GM12878 (cell line): ENCODE data around the gene TTLL8. TPM values are rescaled to one million over a fixed set of nuclear protein-coding genes. Genes with fewer than 3 reads are reported as not detected.

Experiments
- ATAC-seq: fragments of 200-7000 bp; cut with Tn5 transposase; 3 replicates; pipeline ENCODE4 v1.9.1; 2020; ENCODE audit warnings: mild to moderate bottlenecking, moderate library complexity
- BruUV-seq: library from RNA; stranded (reverse); fragments of 400-500 nt; replicated peaks from 2 replicates; lab custom pipeline; 2021; lab: Mats Ljungman, UMichigan
- CTCF ChIA-PET: fragments of 300-600 bp; sonication (Branson Sonifier 250); formaldehyde crosslinking; extraction: SDS; loops from one replicate; lab custom pipeline; 2021; ENCODE audit warnings: inconsistent platforms; lab: Yijun Ruan, JAX
- POLR2A ChIA-PET: fragments of 350-600 bp; formaldehyde crosslinking; extraction: SDS; loops from one replicate; lab custom pipeline; 2021; ENCODE audit warnings: inconsistent platforms; lab: Charles Lee
- RAD21 ChIA-PET: fragments of 300-600 bp; sonication (Branson Sonifier 250); formaldehyde crosslinking; loops from one replicate; lab custom pipeline; 2023; ENCODE audit warnings: antibody characterized with exemption; ENCODE audit not compliant: unreplicated experiment; lab: Charles Lee
- SMC1A ChIA-PET: fragments of 300-600 bp; sonication (Branson Sonifier 250); formaldehyde crosslinking; loops from one replicate; lab custom pipeline; 2023; ENCODE audit not compliant: unreplicated experiment, uncharacterized antibody; lab: Charles Lee
- DNase-seq: peaks from one replicate; pipeline ENCODE4 v3.0.0-alpha.2; 2011; ENCODE audit warnings: low read depth, low spot score
- FAIRE-seq: peaks from 3 replicates; lab custom pipeline; 2011; peaks lifted over from hg19 to GRCh38; lab: Jason Lieb, UNC
- H2AFZ ChIP-seq: 2 replicates; pipeline ENCODE4 v1.6.0; 2011; ENCODE audit warnings: low read depth, low read length, control low read depth; ENCODE audit not compliant: control insufficient read depth
- H3K27ac ChIP-seq: 2 replicates; pipeline ENCODE4 v1.5.1; 2011; ENCODE audit warnings: control low read depth; ENCODE audit not compliant: control insufficient read depth, insufficient read depth
- H3K27me3 ChIP-seq, 2 experiments: replicated peaks in 1 of 2; 2 replicates each; pipeline versions ENCODE4 v1.6.0 to v1.6.1; 2011; ENCODE audit warnings: low read length in 1 of 2; ENCODE audit not compliant: control insufficient read depth in 2 of 2, insufficient read depth in 2 of 2
- H3K36me3 ChIP-seq, 2 experiments: 2 replicates each; pipeline ENCODE4 v1.5.1; 2011; ENCODE audit warnings: low read length in 1 of 2; ENCODE audit not compliant: control insufficient read depth in 2 of 2, insufficient read depth in 2 of 2
- H3K4me1 ChIP-seq: 2 replicates; pipeline ENCODE4 v1.6.1; 2011; ENCODE audit warnings: mild to moderate bottlenecking, low read length, moderate library complexity, mixed read lengths; ENCODE audit not compliant: control insufficient read depth, insufficient read depth
- H3K4me2 ChIP-seq: 2 replicates; pipeline ENCODE4 v1.6.0; 2011; ENCODE audit warnings: control low read depth; ENCODE audit not compliant: control insufficient read depth, insufficient read depth
- H3K4me3 ChIP-seq: fragments of 200-600 bp; sonication (generic); 2 replicates; pipeline ENCODE4 v1.5.1; 2016
- H3K79me2 ChIP-seq: 2 replicates; pipeline ENCODE4 v1.6.0; 2011; ENCODE audit warnings: low read length; ENCODE audit not compliant: control insufficient read depth, insufficient read depth
- H3K9ac ChIP-seq: 2 replicates; pipeline ENCODE4 v1.8.0; 2011; ENCODE audit warnings: low read length, control low read depth, mixed read lengths; ENCODE audit not compliant: control insufficient read depth, insufficient read depth
- H3K9me3 ChIP-seq: replicated peaks from 3 replicates; pipeline ENCODE4 v1.5.1; 2011; ENCODE audit warnings: mild to moderate bottlenecking, low read length; ENCODE audit not compliant: control insufficient read depth, insufficient read depth
- H4K20me1 ChIP-seq: 2 replicates; pipeline ENCODE4 v1.6.0; 2011; ENCODE audit not compliant: control insufficient read depth, insufficient read depth
- BCLAF1 ChIP-seq: fragments of 450-650 bp; IDR thresholded peaks from 2 replicates; pipeline ENCODE4 v1.6.1; 2017; ENCODE audit warnings: antibody characterized with exemption, mild to moderate bottlenecking, moderate library complexity
- CEBPB ChIP-seq, 2 experiments: fragments of 150-350 bp in 1 of 2; IDR thresholded peaks; 2 replicates each; pipeline ENCODE4 v1.6.1; 2012 to 2014; ENCODE audit warnings: low read depth in 2 of 2, low read length in 2 of 2, borderline replicate concordance in 1 of 2, inconsistent platforms in 1 of 2
- CHD4 ChIP-seq: fragments of 200-600 bp; sonication (generic); IDR thresholded peaks from 2 replicates; pipeline ENCODE4 v1.6.1; 2016; ENCODE audit warnings: mild to moderate bottlenecking
- KDM1A ChIP-seq: fragments of 200-600 bp; sonication (generic); IDR thresholded peaks from 2 replicates; pipeline ENCODE4 v1.6.1; 2016; ENCODE audit warnings: borderline replicate concordance
- POU2F2 ChIP-seq: IDR thresholded peaks from 3 replicates; pipeline ENCODE4 v1.6.1; 2011; ENCODE audit warnings: low read depth, mild to moderate bottlenecking, low read length, borderline replicate concordance
- RELA ChIP-seq: fragments of 450-650 bp; IDR thresholded peaks from 2 replicates; pipeline ENCODE4 v1.8.0; 2014; ENCODE audit warnings: borderline replicate concordance; ENCODE audit not compliant: partially characterized antibody
- SKIL ChIP-seq: fragments of 450-650 bp; IDR thresholded peaks from 2 replicates; pipeline ENCODE4 v1.6.1; 2017; ENCODE audit warnings: mild to moderate bottlenecking, low read depth, inconsistent platforms; ENCODE audit not compliant: poor library complexity, severe bottlenecking
- ZBED1 ChIP-seq: IDR thresholded peaks from 2 replicates; pipeline ENCODE4 v1.6.1; 2016; ENCODE audit warnings: borderline replicate concordance
- ZBTB33 ChIP-seq: fragments of 450-650 bp; IDR thresholded peaks from 2 replicates; pipeline ENCODE4 v1.6.1; 2017; ENCODE audit warnings: mild to moderate bottlenecking
- WGBS: methylation state at CpG from one replicate; pipeline ENCODE4 v1.1.6; 2016; ENCODE audit warnings: low lambda C conversion rate; ENCODE audit not compliant: insufficient replicate concordance, insufficient coverage; ENCODE audit errors: missing lambda C conversion rate; 5-methylcytosine and 5-hydroxymethylcytosine counted together
- in situ Hi-C: fragments of 300-500 bp; cut with MboI; formaldehyde crosslinking; loops from 9 replicates; pipeline ENCODE4 v1.14.3; 2018; ENCODE audit warnings: mixed read lengths
- intact Hi-C: fragments of 100-400 bp; cut with micrococcal nuclease; formaldehyde crosslinking; loops from one replicate; pipeline ENCODE4 v1.14.2; 2022; ENCODE audit not compliant: unreplicated experiment
- polyA plus RNA-seq, 11 experiments: library from polyadenylated mRNA; depleted of rRNA in 4 of 11; unstranded in 6 of 11; stranded (reverse) in 5 of 11; fragments of >200 nt; fragmentation: Nextera tagmentation in 4 of 11; fragmentation: Illumina TruSeq in 1 of 11; extraction: Ambion mirVana in 4 of 11; extraction: Trizol in 1 of 11; gene quantifications; 1 replicate in 1 of 11; 2 replicates in 10 of 11; pipeline versions ENCODE4 v1.2.1 to v1.2.3, GENCODE V29; 2011 to 2016; ENCODE audit warnings: inconsistent platforms in 2 of 11, missing spikeins in 2 of 11, low read depth in 1 of 11
- total RNA-seq, 4 experiments: library from RNA; depleted of rRNA in 3 of 4; stranded (reverse); fragments of >200 nt in 3 of 4; fragmentation: Illumina TruSeq in 1 of 4; extraction: Trizol in 1 of 4; gene quantifications; 2 replicates each; pipeline versions ENCODE4 v1.2.1 to v1.2.3, GENCODE V29; 2013 to 2021

Gene TTLL8
- total and polyA plus RNA-seq, 10 of the 15 experiments (the other 5 are each of a cell fraction or from before 2014, with no cell fraction given), result not detected

- no peak overlapping the region for H2AFZ ChIP-seq
- no peaks in the 10 kb centered on the region for H3K9me3 ChIP-seq
- no peaks in the 10 kb centered on the region for H3K4me1 ChIP-seq
- WGBS, result 58% methylated on average over 9 of the region's 9 CpGs
- no peak overlapping the region for H3K27ac ChIP-seq
- no peaks in the 10 kb centered on the region for H3K36me3 ChIP-seq
- RAD21 ChIA-PET, result no interaction called here
- DNase-seq, result no peak
- intact Hi-C loops (no loop called here), in situ Hi-C loops (loop anchor here (5.0 kb wide), 1 partner anchor 49 kb away; no protein-coding TSS in a partner anchor)
- H3K27me3 ChIP-seq, result no peaks in the 10 kb centered on the region; a peak in 1 of 4 replicates
- H3K9ac ChIP-seq, result no peak overlapping the region
- H3K79me2 ChIP-seq, result no peaks in the 10 kb centered on the region
- BruUV-seq, result no TSS peak
- no peak for FAIRE-seq
- SMC1A ChIA-PET, result no interaction called here
- no peak for ATAC-seq
- CTCF ChIA-PET, result no interaction called here
- TF ChIP-seq CHD4, result no peak
- H3K4me3 ChIP-seq, result no peak overlapping the region
- H4K20me1 ChIP-seq, result no peaks in the 10 kb centered on the region
- H3K4me2 ChIP-seq, result no peak overlapping the region
- POLR2A ChIA-PET, result interaction anchor here (0.7 kb wide), 1 partner anchor 187 kb away, joined by 6 read pairs; no protein-coding TSS in a partner anchor
These were observed 20.7 kb upstream of the TTLL8 start for GRCh38 chr22:50078761-50079160.

DNA sequence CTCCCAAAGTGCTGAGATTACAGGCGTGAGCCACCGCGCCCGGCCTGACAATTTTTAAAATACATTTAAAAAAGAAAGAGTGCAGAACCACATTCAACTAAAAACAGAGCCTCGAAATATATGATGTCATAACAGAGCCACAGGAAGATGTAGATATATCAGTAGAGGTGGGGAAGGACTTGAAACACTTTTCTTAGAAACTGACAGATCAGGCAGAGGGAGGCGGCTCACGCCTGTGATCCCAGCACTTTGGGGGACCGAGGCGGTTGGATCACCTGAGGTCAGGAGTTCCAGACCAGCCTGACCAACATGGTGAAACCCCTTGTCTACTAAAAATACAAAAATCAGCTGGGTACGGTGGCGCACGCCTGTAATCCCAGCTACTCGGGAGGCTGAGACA lies 20.1 kb upstream of the TTLL8 start:
- H3K27me3 ChIP-seq, result no peaks in the 10 kb centered on the region; a peak in 1 of 4 replicates
- RAD21 ChIA-PET, result no interaction called here
- intact Hi-C loops (no loop called here), in situ Hi-C loops (loop anchor here (5.0 kb wide), 1 partner anchor 49 kb away; no protein-coding TSS in a partner anchor)
- no peak overlapping the region for H2AFZ ChIP-seq
- ATAC-seq (no peak), FAIRE-seq (no peak), DNase-seq (no peak)
- CTCF ChIA-PET, result no interaction called here
- POLR2A ChIA-PET, result no interaction called here
- no peaks in the 10 kb centered on the region for H3K79me2 ChIP-seq
- H3K9ac ChIP-seq, result no peak overlapping the region
- H3K36me3 ChIP-seq, result no peaks in the 10 kb centered on the region
- SMC1A ChIA-PET, result no interaction called here
- 68% methylated on average over 13 of the region's 13 CpGs for WGBS
- H3K4me3 ChIP-seq, result no peak overlapping the region
- no peaks in the 10 kb centered on the region for H4K20me1 ChIP-seq
- H3K4me2 ChIP-seq, result no peak overlapping the region
- BruUV-seq, result no TSS peak
- no peak overlapping the region for H3K27ac ChIP-seq
- H3K9me3 ChIP-seq, result no peaks in the 10 kb centered on the region
- H3K4me1 ChIP-seq, result no peaks in the 10 kb centered on the region
- TF ChIP-seq BCLAF1 (no peak), ZBED1 (no peak), POU2F2 (no peak), RELA (no peak), KDM1A (no peak), SKIL (no peak), ZBTB33 (no peak), CEBPB (IDR thresholded peaks at IDR 0.05; ENCODE audit: borderline replicate concordance in 1 of 2, low read depth in 2 of 2, low read length in 2 of 2) (no peak)
